Skin epidermis (tissue), 12 donors: ENCODE measurements around the gene KRABD2.
A peak's percentile ranks its signal among the peaks of the same experiment; 100 is the strongest.

ENCODE experiments used
- H3K27ac ChIP-seq, 21 experiments: fragments of 200-600 bp; sonication (generic) in 11 of 21; one replicate each; pipeline ENCODE4 v1.5.0; 2020; ENCODE audit warnings: mild to moderate bottlenecking in 3 of 21, inconsistent platforms in 2 of 21, moderate library complexity in 2 of 21
- H3K4me3 ChIP-seq, 7 experiments: fragments of 200-600 bp; sonication (generic) in 2 of 7; one replicate each; pipeline ENCODE4 v1.5.0; 2020; ENCODE audit warnings: inconsistent platforms in 2 of 7, mild to moderate bottlenecking in 2 of 7, moderate library complexity in 1 of 7

Gene KRABD2

GRCh38 chr17:8333281-8333680 is 43.2 kb downstream of the KRABD2 start:
- no peak overlapping the region for H3K4me3 ChIP-seq
- H3K27ac ChIP-seq = no peak overlapping the region

GRCh38 chr17:8332688-8333087 is 43.8 kb downstream of the KRABD2 start:
- no peak overlapping the region for H3K4me3 ChIP-seq
- H3K27ac ChIP-seq = no peak overlapping the region

GRCh38 chr17:8332128-8332527 is 44.4 kb downstream of the KRABD2 start:
- H3K4me3 ChIP-seq = no peak overlapping the region
- no peak overlapping the region for H3K27ac ChIP-seq

- H3K27ac ChIP-seq = peak overlapping the region in 16 of 21 experiments; percentile 0 to 83 (median 54)
Measured at GRCh38 chr17:8327303-8327649, 49.2 kb downstream of the KRABD2 start.

More at GRCh38 chr17:8327303-8327649, 49.2 kb downstream of the KRABD2 start:
- H3K4me3 ChIP-seq = peak overlapping the region; percentile 25 to 49 (median 35)
